H1 (cell line): ENCODE results near the gene PDYN. TPM values are rescaled to one million over a fixed set of nuclear protein-coding genes. Genes with fewer than 3 reads are reported as not detected.
A peak's percentile ranks its signal among the peaks of the same experiment; 100 is the strongest.

Source experiments
- CTCF ChIA-PET: fragments of 300-600 bp; sonication (Branson Sonifier 250); formaldehyde crosslinking; loops from one replicate; lab custom pipeline; 2021; ENCODE audit not compliant: partially characterized antibody; lab: Charles Lee
- POLR2A ChIA-PET: fragments of 300-600 bp; sonication (Branson Sonifier 250); formaldehyde crosslinking; loops from one replicate; lab custom pipeline; 2021; ENCODE audit warnings: inconsistent platforms; ENCODE audit not compliant: partially characterized antibody; lab: Charles Lee
- DNase-seq, 2 experiments: peaks; one replicate each; pipeline versions ENCODE4 v3.0.0 to v3.0.0-alpha.2; 2010 to 2022; ENCODE audit warnings: low spot score in 2 of 2, low read depth in 1 of 2, mixed read lengths in 1 of 2
- FAIRE-seq: peaks from 2 replicates; lab custom pipeline; 2011; peaks lifted over from hg19 to GRCh38; lab: Jason Lieb, UNC
- H2AFZ ChIP-seq: 2 replicates; pipeline ENCODE4 v1.8.1; 2012; ENCODE audit warnings: low read length, inconsistent platforms
- H2AK5ac ChIP-seq: 2 replicates; pipeline ENCODE4 v1.6.1; 2013; ENCODE audit warnings: low read depth, low read length
- H2BK120ac ChIP-seq: replicated peaks from 2 replicates; pipeline ENCODE3; 2013; ENCODE audit warnings: low read depth, low read length, inconsistent platforms
- H2BK12ac ChIP-seq: 2 replicates; pipeline ENCODE4 v1.6.1; 2013; ENCODE audit warnings: low read depth, low read length
- H2BK15ac ChIP-seq: 2 replicates; pipeline ENCODE4 v1.6.1; 2013; ENCODE audit warnings: low read length
- H2BK20ac ChIP-seq: 2 replicates; pipeline ENCODE4 v1.6.1; 2013; ENCODE audit warnings: low read length
- H2BK5ac ChIP-seq: 2 replicates; pipeline ENCODE4 v1.6.1; 2013; ENCODE audit warnings: low read depth, low read length
- H3K14ac ChIP-seq: 2 replicates; pipeline ENCODE4 v1.6.1; 2013; ENCODE audit warnings: inconsistent platforms; ENCODE audit not compliant: insufficient read length
- H3K18ac ChIP-seq: 2 replicates; pipeline ENCODE4 v1.6.1; 2013; ENCODE audit warnings: low read length; ENCODE audit errors: extremely low read depth
- H3K23ac ChIP-seq: 2 replicates; pipeline ENCODE4 v1.6.1; 2013; ENCODE audit warnings: inconsistent platforms; ENCODE audit not compliant: insufficient read length
- H3K23me2 ChIP-seq: 2 replicates; pipeline ENCODE4 v1.6.1; 2013; ENCODE audit warnings: low read depth, low read length
- H3K27ac ChIP-seq: 2 replicates; pipeline ENCODE4 v1.6.1; 2011; ENCODE audit warnings: low read depth, low read length, inconsistent platforms
- H3K27me3 ChIP-seq, 4 experiments: replicated peaks in 1 of 4; 1 replicate in 1 of 4; 2 replicates in 3 of 4; pipeline versions ENCODE4 v1.6.1 to v1.8.1; 2011 to 2013; ENCODE audit warnings: low read length in 3 of 4, mild to moderate bottlenecking in 3 of 4, inconsistent platforms in 2 of 4, mixed read lengths in 2 of 4, moderate library complexity in 1 of 4; ENCODE audit not compliant: control insufficient read depth in 3 of 4, insufficient read depth in 3 of 4; ENCODE audit errors: extremely low read depth in 1 of 4
- H3K36me3 ChIP-seq, 4 experiments: 2 replicates each; pipeline versions ENCODE4 v1.6.1 to v1.8.1; 2011 to 2013; ENCODE audit warnings: mild to moderate bottlenecking in 4 of 4, low read length in 3 of 4, moderate library complexity in 2 of 4, control low read depth in 1 of 4, inconsistent platforms in 1 of 4; ENCODE audit not compliant: insufficient read depth in 4 of 4, control insufficient read depth in 2 of 4
- H3K4ac ChIP-seq: replicated peaks from 2 replicates; pipeline ENCODE3; 2013; ENCODE audit warnings: low read length, low read depth, mixed read lengths, inconsistent platforms; ENCODE audit not compliant: insufficient read length
- H3K4me1 ChIP-seq, 4 experiments: replicated peaks in 1 of 4; 1 replicate in 1 of 4; 2 replicates in 3 of 4; pipeline versions ENCODE4 v1.6.1 to v1.8.1; 2011 to 2013; ENCODE audit warnings: low read length in 3 of 4, inconsistent platforms in 2 of 4, mixed read lengths in 1 of 4; ENCODE audit not compliant: insufficient read depth in 4 of 4, control insufficient read depth in 3 of 4
- H3K4me2 ChIP-seq, 2 experiments: 2 replicates each; pipeline versions ENCODE4 v1.6.1 to v1.8.1; 2011 to 2013; ENCODE audit warnings: low read depth in 2 of 2, low read length in 2 of 2, control low read depth in 1 of 2, inconsistent platforms in 1 of 2, mild to moderate bottlenecking in 1 of 2; ENCODE audit not compliant: insufficient read depth in 1 of 2
- H3K4me3 ChIP-seq, 4 experiments: fragments of 200-600, 300-600 bp in 1 of 4; sonication (generic), shearing (Covaris generic), sonication (Bioruptor Twin) in 1 of 4; 2 replicates each; pipeline versions ENCODE4 v1.5.1 to v1.8.1; 2011 to 2016; ENCODE audit warnings: low read length in 4 of 4, low read depth in 3 of 4, control low read depth in 2 of 4, inconsistent platforms in 2 of 4, mild to moderate bottlenecking in 2 of 4, mixed read lengths in 1 of 4, moderate library complexity in 1 of 4; ENCODE audit not compliant: insufficient read depth in 2 of 4; ENCODE audit errors: extremely low read depth in 1 of 4
- H3K56ac ChIP-seq: replicated peaks from 2 replicates; pipeline ENCODE3; 2013; ENCODE audit warnings: low read depth, mild to moderate bottlenecking, mixed read lengths, low read length, inconsistent platforms; ENCODE audit not compliant: insufficient read length
- H3K79me1 ChIP-seq: 2 replicates; pipeline ENCODE4 v1.6.1; 2013; ENCODE audit warnings: low read depth, low read length, control low read depth
- H3K79me2 ChIP-seq, 2 experiments: 2 replicates each; pipeline versions ENCODE4 v1.6.1 to v1.8.1; 2012 to 2013; ENCODE audit warnings: low read length in 2 of 2, mild to moderate bottlenecking in 2 of 2, inconsistent platforms in 1 of 2; ENCODE audit not compliant: insufficient read depth in 2 of 2, control insufficient read depth in 1 of 2
- H3K9ac ChIP-seq, 4 experiments: replicated peaks in 1 of 4; 1 replicate in 1 of 4; 2 replicates in 3 of 4; pipeline versions ENCODE4 v1.6.1 to v1.8.1; 2011 to 2013; ENCODE audit warnings: low read depth in 3 of 4, low read length in 3 of 4, control low read depth in 2 of 4, mild to moderate bottlenecking in 2 of 4, moderate library complexity in 2 of 4, inconsistent platforms in 1 of 4; ENCODE audit errors: extremely low read depth in 1 of 4
- H3K9me3 ChIP-seq, 2 experiments: 2 replicates each; pipeline versions ENCODE4 v1.6.1 to v1.8.1; 2012 to 2013; ENCODE audit warnings: mild to moderate bottlenecking in 2 of 2, moderate library complexity in 2 of 2, control low read depth in 1 of 2, inconsistent platforms in 1 of 2, low read depth in 1 of 2, low read length in 1 of 2, mixed read lengths in 1 of 2; ENCODE audit not compliant: insufficient read depth in 2 of 2
- H4K20me1 ChIP-seq, 2 experiments: replicated peaks in 1 of 2; 2 replicates each; pipeline versions ENCODE3 to v1.8.1; 2011 to 2013; ENCODE audit warnings: inconsistent platforms in 2 of 2, low read length in 2 of 2, mild to moderate bottlenecking in 1 of 2; ENCODE audit not compliant: insufficient read depth in 2 of 2, control insufficient read depth in 1 of 2
- H4K5ac ChIP-seq: 2 replicates; pipeline ENCODE4 v1.6.1; 2013; ENCODE audit warnings: low read length, low read depth, mixed read lengths, inconsistent platforms; ENCODE audit not compliant: insufficient read length
- H4K8ac ChIP-seq: 2 replicates; pipeline ENCODE4 v1.8.0; 2013; ENCODE audit warnings: mild to moderate bottlenecking, moderate library complexity, low read length, inconsistent platforms; ENCODE audit not compliant: insufficient read depth; ENCODE audit errors: extremely low read depth
- H4K91ac ChIP-seq: replicated peaks from 2 replicates; pipeline ENCODE3; 2013; ENCODE audit warnings: low read length, mixed read lengths, inconsistent platforms; ENCODE audit not compliant: insufficient read length
- EZH2 ChIP-seq: fragments of 200-600 bp; sonication (generic); IDR thresholded peaks from 2 replicates; pipeline ENCODE4 v1.7.1; 2012; ENCODE audit warnings: low read depth, mild to moderate bottlenecking, moderate library complexity, low read length, inconsistent platforms; ENCODE audit not compliant: severe bottlenecking
- PHF8 ChIP-seq: fragments of 200-600 bp; sonication (generic); conservative IDR thresholded peaks from 2 replicates; pipeline ENCODE4 v1.7.1; 2012; ENCODE audit warnings: low read depth, mild to moderate bottlenecking, inconsistent platforms, low read length, moderate library complexity
- TAF1 ChIP-seq: IDR thresholded peaks from 2 replicates; pipeline ENCODE4 v1.6.1; 2011; ENCODE audit warnings: mild to moderate bottlenecking, low read depth, low read length
- TCF12 ChIP-seq: IDR thresholded peaks from 2 replicates; pipeline ENCODE4 v1.6.1; 2011; ENCODE audit warnings: low read depth, mild to moderate bottlenecking, low read length
- YY1 ChIP-seq: IDR thresholded peaks from 2 replicates; pipeline ENCODE4 v1.6.1; 2011; ENCODE audit warnings: low read depth, mild to moderate bottlenecking, low read length
- WGBS, 2 experiments: shearing (Covaris generic) in 1 of 2; methylation state at CpG; one replicate each; pipeline versions ENCODE4 v1.1.6 to v1.1.7; 2013 to 2015; ENCODE audit warnings: low lambda C conversion rate in 2 of 2, mixed read lengths in 2 of 2, inconsistent platforms in 1 of 2, low coverage in 1 of 2, missing lambda C conversion rate in 1 of 2; ENCODE audit not compliant: insufficient replicate concordance in 2 of 2, insufficient coverage in 1 of 2, insufficient read length in 1 of 2; ENCODE audit errors: extremely low coverage in 1 of 2, missing lambda C conversion rate in 1 of 2; 5-methylcytosine and 5-hydroxymethylcytosine counted together
- polyA plus RNA-seq, 7 experiments: library from polyadenylated mRNA; depleted of rRNA in 3 of 7; stranded (reverse) in 5 of 7; unstranded in 2 of 7; fragments of >200 nt in 5 of 7; fragments of 200-250 nt in 2 of 7; gene quantifications; 1 replicate in 5 of 7; 2 replicates in 1 of 7; 4 replicates in 1 of 7; pipeline versions ENCODE4 v1.2.1 to v1.2.3, GENCODE V29; 2011 to 2013; ENCODE audit warnings: missing spikeins in 2 of 7, mixed read lengths in 2 of 7
- total RNA-seq: library from RNA; stranded (reverse); fragmentation: NEBNext Ultra II Directional; extraction: Animal tissue kit (Norgen Biotek cat#: 25700); gene quantifications from 2 replicates; pipeline ENCODE4 v1.2.1, GENCODE V29; 2021

The PDYN gene
- total and polyA plus RNA-seq, 2 of the 8 experiments (the other 6 are each of a cell fraction or from before 2014, with no cell fraction given), result 0.54 to 0.60 TPM

GRCh38 chr20:1946762-1947534 lies 46.9 kb downstream of the PDYN start:
- Histone ChIP-seq H2BK5ac (peak overlapping the region; percentile 67; the same call in 1 of the 2 replicates), H2BK15ac (no peak overlapping the region), H3K4me3 (peak overlapping the region; percentile 35 to 59 (median 42); a peak in 7 of 8 replicates), H3K23me2 (peaks cover 4% of the 10 kb centered on the region; the same call in 1 of the 2 replicates), H3K36me3 (no peaks in the 10 kb centered on the region), H2AFZ (peak overlapping the region; percentile 90), H3K9ac (peak overlapping the region in 3 of 4 experiments; percentile 17 to 81 (median 63); a peak in 5 of 7 replicates), H3K4ac (no peak overlapping the region), H3K27me3 (peaks cover 0 to 31% (median 17%) of the 10 kb centered on the region in 4 experiments; a peak in 6 of 7 replicates), H3K18ac (peak overlapping the region; percentile 33), H4K20me1 (no peaks in the 10 kb centered on the region), H4K5ac (no peak overlapping the region), H3K4me2 (peak overlapping the region; percentile 93 to 94), H3K9me3 (no peaks in the 10 kb centered on the region), H2BK120ac (peak overlapping the region; percentile 4), H3K79me2 (no peaks in the 10 kb centered on the region), H3K4me1 (peaks cover 4 to 29% (median 13%) of the 10 kb centered on the region in 4 experiments; a peak in 6 of 7 replicates), H2BK12ac (0 out of 2 replicates have a peak overlapping the region, but pooled peaks have one; percentile 78), H3K23ac (no peak overlapping the region), H4K91ac (peak overlapping the region; percentile 61), H4K8ac (no peak overlapping the region; the same call in 1 of the 2 replicates), H3K14ac (no peak overlapping the region), H3K56ac (no peak overlapping the region), H3K27ac (no peak overlapping the region; the same call in 1 of the 2 replicates), H2AK5ac (no peak overlapping the region), H3K79me1 (no peaks in the 10 kb centered on the region), H2BK20ac (peak overlapping the region; percentile 73; the same call in 1 of the 2 replicates)
- DNase-seq (peak; percentile 74 to 84), FAIRE-seq (peak; percentile 97)
- ChIA-PET POLR2A (interaction anchor here (0.6 to 1.8 kb wide), 11 partner anchors 9 to 156 kb away, joined by 3 to 7 read pairs (median 5); no protein-coding TSS in a partner anchor), CTCF (interaction anchor here (0.6 to 2.0 kb wide), 7 partner anchors 16 to 97 kb away, joined by 3 to 8 read pairs (median 4); no protein-coding TSS in a partner anchor)
- 3% methylated on average over 36 of the region's 39 CpGs; no CpG with 5 or more reads in 1 of the 2 experiments for WGBS, 2 experiments
- TF ChIP-seq TCF12, result peak; percentile 97
- no peak for TF ChIP-seq EZH2
- 0 out of 2 replicates have a peak, but pooled peaks have one; percentile 18 for TF ChIP-seq YY1
- 0 out of 2 replicates have a peak, but pooled peaks have one; percentile 40 for TF ChIP-seq PHF8
- TF ChIP-seq TAF1, result peak; percentile 70; the same call in 1 of the 2 replicates
